Activated CD8-positive, alpha-beta memory T cell treated with anti-CD3 and anti-CD28 coated beads, Interleukin-2, amount 50 U/mL, for 4 hours (primary cell): ENCODE results near the gene VSIG8.

Source experiments
- DNase-seq: peaks from one replicate; pipeline ENCODE4 v3.0.0-alpha.2; 2020

The VSIG8 gene

DNA sequence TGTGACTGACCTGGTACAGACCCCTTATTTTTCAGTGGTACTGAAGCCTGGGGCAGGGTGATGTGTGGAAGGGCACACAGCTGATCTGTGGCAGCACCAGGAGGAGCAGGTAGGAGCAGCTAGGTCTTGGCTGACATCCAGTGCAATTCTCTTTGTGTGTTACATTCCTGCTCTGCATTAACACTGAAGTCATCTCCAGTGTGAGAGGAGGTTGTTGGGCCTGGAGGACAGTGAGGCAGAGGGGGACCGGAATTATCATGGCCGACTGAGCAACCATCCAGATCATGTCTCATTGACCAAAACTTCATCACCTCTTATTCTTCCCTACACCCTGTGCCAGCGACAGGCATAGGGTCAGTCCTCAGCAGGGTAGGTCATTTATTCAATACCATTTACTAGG lies 34.3 kb downstream of the VSIG8 start:
- no peak for DNase-seq

DNA sequence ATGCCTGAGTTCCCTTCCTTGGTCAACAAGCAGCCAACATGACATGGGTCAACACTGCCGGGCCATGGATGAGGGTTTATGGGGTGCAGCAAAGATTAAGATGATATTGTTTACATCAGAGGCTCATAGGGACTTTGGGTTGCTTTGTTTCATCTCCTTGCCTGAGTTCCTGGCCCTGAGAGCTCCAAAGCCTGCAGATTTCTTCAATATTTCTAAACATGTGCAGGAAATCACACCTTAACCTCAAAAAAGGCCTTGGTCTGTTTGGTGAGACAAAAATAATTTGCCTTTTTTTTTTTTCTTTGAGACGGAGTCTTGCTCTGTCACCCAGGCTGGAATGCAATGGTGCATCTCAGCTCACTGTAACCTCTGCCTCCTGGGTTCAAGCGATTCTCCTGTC lies 34.9 kb downstream of the VSIG8 start:
- no peak for DNase-seq

DNA sequence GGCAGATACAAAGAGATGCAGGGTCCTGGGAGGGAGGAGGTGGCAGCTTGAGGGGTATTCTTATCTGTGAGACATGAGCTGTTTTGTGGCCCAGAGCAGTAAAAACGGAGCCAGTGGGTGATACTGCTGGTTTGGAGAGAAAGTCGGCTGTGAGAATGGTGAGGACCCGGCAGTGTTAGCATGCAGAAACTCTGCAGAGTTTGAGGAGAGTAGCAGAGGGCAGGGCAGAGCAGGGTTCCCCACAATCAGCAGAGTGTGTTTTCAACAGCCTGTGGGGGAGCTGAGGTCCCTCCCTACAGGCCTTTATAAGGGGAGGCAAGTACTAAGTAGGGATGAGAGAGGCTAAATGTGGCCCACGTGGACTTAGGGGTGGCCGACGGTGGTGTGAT lies 35.4 kb downstream of the VSIG8 start:
- DNase-seq, result no peak

DNA sequence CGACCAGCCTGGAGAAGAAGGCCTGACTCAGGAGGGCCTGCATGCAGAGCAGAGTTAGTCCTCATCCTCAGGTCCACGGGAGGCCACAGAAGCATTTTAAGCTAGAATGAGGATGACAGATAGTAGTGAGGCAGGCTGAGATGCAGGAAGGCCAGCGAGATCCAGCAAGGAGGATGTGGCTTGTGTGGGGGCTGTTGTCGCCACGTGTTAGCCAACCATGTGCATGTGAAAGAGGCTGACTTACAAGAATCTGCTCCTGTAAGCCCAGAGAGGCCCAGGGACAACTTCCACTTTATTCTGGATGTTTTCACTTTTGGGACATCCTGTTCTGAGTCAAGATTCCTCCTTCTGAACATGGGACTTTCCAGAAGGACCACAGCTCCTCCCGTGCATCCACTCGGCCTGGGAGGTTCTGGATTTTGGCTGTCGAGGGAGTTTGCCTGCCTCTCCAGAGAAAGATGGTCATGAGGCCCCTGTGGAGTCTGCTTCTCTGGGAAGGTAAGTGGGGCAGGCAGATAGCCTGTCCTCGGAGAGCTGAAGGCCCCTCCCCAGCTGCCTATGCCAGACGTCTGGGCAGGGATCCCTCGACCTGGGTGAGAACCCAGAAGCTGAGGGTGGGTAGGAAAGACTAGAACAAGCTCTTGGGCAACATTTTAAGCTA lies 35.9 kb downstream of the VSIG8 start, which contains the start of gene SLAMF8:
Gene SLAMF8 (plus strand): TSS at position 433 of the 661 bp plus-strand sequence. CDS start 26 bp downstream, at position 459.
- DNase-seq, result peak; percentile 50

DNA sequence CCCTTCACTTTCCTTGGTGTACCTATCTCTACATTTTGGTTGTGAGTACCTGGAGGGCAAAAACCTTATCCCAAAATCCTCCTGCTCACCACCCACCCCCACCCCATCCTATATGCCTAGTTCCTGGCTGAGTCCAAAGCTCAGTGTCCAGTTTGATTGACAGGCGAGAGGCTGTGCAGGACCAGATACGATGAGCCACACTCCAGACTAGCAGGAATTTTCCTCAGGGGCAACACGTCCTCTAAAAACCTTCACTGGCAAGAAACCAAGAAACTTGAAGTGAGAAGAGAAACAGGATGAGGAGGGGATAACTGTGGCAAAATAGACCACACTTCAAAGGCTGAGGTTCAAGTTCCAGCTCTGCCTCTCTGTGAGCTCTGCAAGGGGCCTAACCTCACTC lies 36.9 kb downstream of the VSIG8 start:
- DNase-seq, result no peak

DNA sequence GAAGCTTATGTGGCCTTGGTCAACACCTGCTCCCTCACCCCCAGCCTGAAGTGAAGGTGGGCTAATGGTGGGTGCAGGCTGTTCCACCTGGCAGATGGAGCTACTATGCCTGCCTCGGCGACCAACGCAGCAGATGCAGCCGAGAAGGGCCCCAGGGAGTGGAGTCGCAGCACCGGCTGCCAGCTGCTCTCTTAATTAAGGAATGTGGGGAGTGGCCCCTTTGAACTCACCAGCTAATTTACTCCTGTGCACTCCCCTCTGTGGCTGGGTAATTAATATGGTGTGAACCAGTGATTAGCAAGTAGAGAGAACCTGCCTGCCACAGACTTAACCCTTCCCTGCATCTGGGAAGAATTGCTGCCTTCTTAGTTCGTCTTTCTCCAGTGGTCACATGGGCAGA lies 39.1 kb downstream of the VSIG8 start:
- DNase-seq, result no peak

DNA sequence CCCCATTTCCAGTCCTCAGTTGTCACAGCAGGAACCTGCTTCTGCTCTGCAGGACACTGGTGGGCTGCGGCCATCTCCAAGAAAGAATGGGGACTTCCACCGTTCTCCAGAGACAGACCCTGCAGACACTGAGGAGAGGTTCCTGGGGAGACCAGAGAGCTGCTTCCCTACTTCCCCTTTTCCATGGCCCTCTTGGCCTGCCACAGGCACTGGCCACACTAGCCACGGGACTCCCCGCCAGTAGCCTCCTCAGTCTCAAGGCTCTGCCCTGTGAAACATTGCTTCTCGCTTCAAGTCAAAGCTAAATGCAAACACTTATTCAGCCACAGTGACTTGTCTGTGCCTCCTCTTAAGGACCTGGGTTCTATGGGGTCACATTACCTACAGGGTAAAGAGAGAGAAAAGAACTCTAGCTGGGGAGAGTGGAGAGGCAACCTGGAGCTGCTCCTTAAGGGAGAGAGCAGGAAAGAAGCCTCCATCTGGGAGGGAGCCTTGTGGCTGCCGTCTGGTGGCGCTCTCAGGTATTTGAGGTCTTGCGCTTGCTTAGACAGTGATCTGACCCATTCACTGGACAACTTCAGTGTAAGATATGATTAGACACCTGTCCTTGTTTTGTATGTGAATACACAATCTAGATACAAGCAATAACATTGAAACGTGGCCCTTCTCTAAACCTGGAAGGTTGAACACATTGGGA lies 41.1 kb downstream of the VSIG8 start:
- peak; percentile 35 for DNase-seq

DNA sequence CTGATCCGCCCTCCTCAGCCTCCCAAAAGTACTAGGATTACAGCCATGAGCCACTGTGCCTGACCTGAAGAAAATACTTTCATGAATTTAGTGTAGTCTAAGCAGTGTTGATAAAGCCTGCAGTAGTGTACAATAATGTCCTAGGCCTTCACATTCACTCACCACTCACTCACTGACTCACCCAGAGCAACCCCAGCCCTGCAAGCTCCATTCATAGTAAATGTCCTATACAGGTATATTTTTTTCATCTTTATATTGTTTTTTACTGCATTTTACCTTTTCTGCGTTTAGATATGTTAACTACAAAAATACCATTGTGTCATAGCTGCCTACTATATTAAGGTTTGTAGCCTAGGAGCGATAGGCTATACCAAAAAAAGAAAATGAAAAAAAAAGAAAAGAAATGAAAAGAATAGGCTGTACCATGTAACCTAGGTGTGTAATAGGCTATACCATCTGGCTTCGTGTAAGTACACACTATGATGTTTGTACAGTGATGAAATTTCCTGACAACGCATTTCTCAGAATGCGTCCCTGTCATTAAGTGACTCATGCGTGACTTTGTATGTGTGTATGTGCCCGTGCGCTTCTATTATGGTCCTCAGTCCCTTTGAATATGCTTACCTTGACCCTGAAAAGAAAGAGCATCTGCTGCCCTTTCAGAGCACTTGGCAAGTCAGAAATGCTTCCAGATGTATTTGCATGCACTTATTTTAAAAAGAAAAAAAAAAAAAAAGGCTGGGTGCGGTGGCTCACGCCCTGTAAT lies 45.0 kb downstream of the VSIG8 start:
- no peak for DNase-seq

DNA sequence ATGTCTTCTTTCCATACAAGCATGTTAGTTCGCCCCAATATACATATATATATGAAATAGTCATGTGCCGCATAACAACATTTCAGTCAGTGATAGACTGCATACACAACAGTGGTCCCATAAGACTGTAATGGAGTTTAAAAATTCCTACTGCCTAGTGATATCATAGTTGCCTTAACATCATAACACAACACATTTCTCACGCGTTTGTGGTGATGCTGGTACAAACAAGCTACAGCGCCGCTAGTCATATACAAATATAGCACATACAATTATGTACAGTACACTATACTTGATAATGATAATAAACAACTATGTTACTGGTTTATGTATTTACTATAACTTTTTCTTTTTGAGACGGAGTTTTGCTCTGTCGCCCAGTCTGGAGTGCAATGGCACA lies 46.5 kb downstream of the VSIG8 start:
- no peak for DNase-seq

DNA sequence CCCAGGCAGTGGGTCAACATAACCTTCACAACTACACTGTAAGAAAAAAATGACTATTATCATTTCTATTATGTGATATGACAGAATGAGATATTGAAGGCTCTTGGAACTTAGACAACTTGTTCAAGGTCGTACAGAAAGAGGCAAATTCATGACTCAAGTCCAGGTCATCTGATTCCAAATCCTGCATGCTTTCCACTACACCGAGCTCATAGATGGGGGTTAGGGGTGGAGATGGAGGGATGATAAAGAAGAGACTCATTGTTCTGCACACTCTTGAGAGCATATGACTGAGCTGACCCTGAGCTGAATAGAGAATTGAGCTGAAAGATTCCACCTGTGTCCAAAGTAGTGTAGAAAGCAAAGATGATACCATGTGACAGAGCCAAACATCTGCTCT lies 57.5 kb downstream of the VSIG8 start:
- no peak for DNase-seq
